HepG2 (cell line): ENCODE results near the gene GLIPR1.
"Not testable (repeated sequence)": the region's sequence is repeated elsewhere in the genome, so short reads cannot be mapped to it uniquely, and the experiment has no call there.

Source experiments
- EZH2 ChIP-seq: conservative IDR thresholded peaks from 2 replicates; pipeline ENCODE4 v1.6.1; 2012; ENCODE audit warnings: mild to moderate bottlenecking, low read depth, low read length, moderate library complexity
- JUN ChIP-seq: sonication (generic); formaldehyde crosslinking; IDR thresholded peaks from 2 replicates; pipeline ENCODE4 v1.4.0; 2020; ENCODE audit warnings: mild to moderate bottlenecking, missing genetic modification reagents
- KDM5A ChIP-seq: fragments of 200-600 bp; sonication (generic); IDR thresholded peaks from 2 replicates; pipeline ENCODE4 v1.7.0; 2018; ENCODE audit warnings: antibody characterized with exemption, mild to moderate bottlenecking, low read length, borderline replicate concordance
- KLF16 ChIP-seq, 2 experiments: sonication (generic) in 1 of 2; formaldehyde crosslinking in 1 of 2; IDR thresholded peaks; 2 replicates each; pipeline versions ENCODE4 v1.6.1 to v1.8.0; 2016 to 2023; ENCODE audit warnings: missing genetic modification reagents in 2 of 2, missing compliant biosample characterization in 1 of 2
- NFIC ChIP-seq: IDR thresholded peaks from 2 replicates; pipeline ENCODE4 v1.6.1; 2012; ENCODE audit warnings: mild to moderate bottlenecking, low read length, inconsistent platforms
- ZNF354B ChIP-seq: sonication (generic); formaldehyde crosslinking; IDR thresholded peaks from 2 replicates; pipeline ENCODE4 v1.8.0; 2022; ENCODE audit warnings: mild to moderate bottlenecking, missing genetic modification reagents
- ZNF703 ChIP-seq: sonication (generic); formaldehyde crosslinking; IDR thresholded peaks from 2 replicates; pipeline ENCODE4 v1.5.1; 2020; ENCODE audit warnings: missing genetic modification reagents, mild to moderate bottlenecking, moderate library complexity, borderline replicate concordance
- TF ChIP-seq, protein P1 (sequence below): sonication (generic); formaldehyde crosslinking; IDR thresholded peaks from 2 replicates; pipeline ENCODE4 v1.4.0; 2020; ENCODE audit warnings: missing genetic modification reagents
- TF ChIP-seq, protein P2 (sequence below): sonication (generic); formaldehyde crosslinking; IDR thresholded peaks from 2 replicates; pipeline ENCODE4 v1.5.0; 2020; ENCODE audit warnings: mild to moderate bottlenecking, missing genetic modification reagents, moderate library complexity
- TF ChIP-seq, protein P3 (sequence below): sonication (generic); formaldehyde crosslinking; IDR thresholded peaks from 2 replicates; pipeline ENCODE4 v1.5.0; 2020; ENCODE audit warnings: missing genetic modification reagents
- TF ChIP-seq, protein P4 (sequence below): sonication (generic); formaldehyde crosslinking; IDR thresholded peaks from 2 replicates; pipeline ENCODE4 v1.5.1; 2020; ENCODE audit warnings: mild to moderate bottlenecking, missing genetic modification reagents, moderate library complexity

DNA sequence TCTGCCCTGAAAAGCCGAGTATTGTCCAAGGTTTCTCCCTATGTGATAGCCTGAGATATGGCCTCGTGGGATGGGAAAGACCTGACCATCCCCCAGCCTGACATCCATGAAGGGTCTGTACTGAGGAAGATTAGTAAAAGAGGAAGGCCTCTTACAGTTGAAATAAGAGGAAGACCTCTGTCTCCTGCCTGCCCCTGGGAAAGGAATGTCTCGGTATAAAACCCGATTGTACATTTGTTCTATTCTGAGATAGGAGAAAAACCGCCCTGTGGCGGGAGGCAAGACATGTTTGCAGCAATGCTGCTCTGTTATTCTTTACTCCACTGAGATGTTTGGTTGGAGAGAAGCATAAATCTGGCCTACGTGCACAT is 35.4 kb upstream of the GLIPR1 start:
- TF ChIP-seq, protein P1, sequence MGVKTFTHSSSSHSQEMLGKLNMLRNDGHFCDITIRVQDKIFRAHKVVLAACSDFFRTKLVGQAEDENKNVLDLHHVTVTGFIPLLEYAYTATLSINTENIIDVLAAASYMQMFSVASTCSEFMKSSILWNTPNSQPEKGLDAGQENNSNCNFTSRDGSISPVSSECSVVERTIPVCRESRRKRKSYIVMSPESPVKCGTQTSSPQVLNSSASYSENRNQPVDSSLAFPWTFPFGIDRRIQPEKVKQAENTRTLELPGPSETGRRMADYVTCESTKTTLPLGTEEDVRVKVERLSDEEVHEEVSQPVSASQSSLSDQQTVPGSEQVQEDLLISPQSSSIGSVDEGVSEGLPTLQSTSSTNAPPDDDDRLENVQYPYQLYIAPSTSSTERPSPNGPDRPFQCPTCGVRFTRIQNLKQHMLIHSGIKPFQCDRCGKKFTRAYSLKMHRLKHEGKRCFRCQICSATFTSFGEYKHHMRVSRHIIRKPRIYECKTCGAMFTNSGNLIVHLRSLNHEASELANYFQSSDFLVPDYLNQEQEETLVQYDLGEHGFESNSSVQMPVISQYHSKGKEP (CRISPR knock-in tag), result not testable (repeated sequence)
- TF ChIP-seq KDM5A; KLF16 (CRISPR knock-in tag; IDR thresholded peaks at IDR 0.05); ZNF354B (CRISPR knock-in tag); EZH2; NFIC; JUN (CRISPR knock-in tag); ZNF703 (CRISPR knock-in tag): not testable (repeated sequence)
- TF ChIP-seq, protein P2, sequence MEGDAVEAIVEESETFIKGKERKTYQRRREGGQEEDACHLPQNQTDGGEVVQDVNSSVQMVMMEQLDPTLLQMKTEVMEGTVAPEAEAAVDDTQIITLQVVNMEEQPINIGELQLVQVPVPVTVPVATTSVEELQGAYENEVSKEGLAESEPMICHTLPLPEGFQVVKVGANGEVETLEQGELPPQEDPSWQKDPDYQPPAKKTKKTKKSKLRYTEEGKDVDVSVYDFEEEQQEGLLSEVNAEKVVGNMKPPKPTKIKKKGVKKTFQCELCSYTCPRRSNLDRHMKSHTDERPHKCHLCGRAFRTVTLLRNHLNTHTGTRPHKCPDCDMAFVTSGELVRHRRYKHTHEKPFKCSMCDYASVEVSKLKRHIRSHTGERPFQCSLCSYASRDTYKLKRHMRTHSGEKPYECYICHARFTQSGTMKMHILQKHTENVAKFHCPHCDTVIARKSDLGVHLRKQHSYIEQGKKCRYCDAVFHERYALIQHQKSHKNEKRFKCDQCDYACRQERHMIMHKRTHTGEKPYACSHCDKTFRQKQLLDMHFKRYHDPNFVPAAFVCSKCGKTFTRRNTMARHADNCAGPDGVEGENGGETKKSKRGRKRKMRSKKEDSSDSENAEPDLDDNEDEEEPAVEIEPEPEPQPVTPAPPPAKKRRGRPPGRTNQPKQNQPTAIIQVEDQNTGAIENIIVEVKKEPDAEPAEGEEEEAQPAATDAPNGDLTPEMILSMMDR (CRISPR knock-in tag), result not testable (repeated sequence)
- TF ChIP-seq, protein P3, sequence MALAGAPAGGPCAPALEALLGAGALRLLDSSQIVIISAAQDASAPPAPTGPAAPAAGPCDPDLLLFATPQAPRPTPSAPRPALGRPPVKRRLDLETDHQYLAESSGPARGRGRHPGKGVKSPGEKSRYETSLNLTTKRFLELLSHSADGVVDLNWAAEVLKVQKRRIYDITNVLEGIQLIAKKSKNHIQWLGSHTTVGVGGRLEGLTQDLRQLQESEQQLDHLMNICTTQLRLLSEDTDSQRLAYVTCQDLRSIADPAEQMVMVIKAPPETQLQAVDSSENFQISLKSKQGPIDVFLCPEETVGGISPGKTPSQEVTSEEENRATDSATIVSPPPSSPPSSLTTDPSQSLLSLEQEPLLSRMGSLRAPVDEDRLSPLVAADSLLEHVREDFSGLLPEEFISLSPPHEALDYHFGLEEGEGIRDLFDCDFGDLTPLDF (CRISPR knock-in tag), result not testable (repeated sequence)
- TF ChIP-seq, protein P4, sequence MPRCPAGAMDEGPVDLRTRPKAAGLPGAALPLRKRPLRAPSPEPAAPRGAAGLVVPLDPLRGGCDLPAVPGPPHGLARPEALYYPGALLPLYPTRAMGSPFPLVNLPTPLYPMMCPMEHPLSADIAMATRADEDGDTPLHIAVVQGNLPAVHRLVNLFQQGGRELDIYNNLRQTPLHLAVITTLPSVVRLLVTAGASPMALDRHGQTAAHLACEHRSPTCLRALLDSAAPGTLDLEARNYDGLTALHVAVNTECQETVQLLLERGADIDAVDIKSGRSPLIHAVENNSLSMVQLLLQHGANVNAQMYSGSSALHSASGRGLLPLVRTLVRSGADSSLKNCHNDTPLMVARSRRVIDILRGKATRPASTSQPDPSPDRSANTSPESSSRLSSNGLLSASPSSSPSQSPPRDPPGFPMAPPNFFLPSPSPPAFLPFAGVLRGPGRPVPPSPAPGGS, result not testable (repeated sequence)
